ENCODE measurements around the gene ICA1L.

Gene ICA1L

DNA sequence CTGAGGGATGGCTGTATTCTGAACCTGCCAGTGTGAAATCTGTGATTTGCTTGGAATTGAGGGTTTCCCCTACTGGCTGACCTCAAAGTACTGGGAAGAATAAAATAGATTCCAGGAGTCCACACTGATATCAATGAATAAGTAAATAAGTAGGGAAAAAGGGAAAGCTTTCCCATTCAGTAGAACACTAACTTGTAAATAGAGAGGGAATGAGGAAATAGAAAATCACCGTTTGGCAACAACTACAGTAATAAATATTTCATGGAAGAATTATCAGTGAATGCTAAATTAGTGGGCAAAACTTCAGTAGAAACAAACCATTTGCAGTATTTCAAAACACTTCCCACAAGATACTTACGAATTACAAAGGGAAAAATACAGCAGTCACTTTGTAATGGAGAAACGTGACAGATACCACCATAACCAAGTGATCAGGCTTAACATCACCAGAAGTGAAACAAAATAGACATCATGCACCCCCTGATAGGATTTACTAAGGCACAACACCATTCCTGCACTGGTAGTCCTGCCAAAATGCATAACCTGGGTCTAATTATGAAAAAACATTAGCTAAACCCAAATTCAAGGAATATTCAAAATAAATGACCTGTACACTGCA, 88.5 kb downstream of the ICA1L start:
- peak; percentile 55 for DNase-seq (ENCODE audit: low read depth)

DNA sequence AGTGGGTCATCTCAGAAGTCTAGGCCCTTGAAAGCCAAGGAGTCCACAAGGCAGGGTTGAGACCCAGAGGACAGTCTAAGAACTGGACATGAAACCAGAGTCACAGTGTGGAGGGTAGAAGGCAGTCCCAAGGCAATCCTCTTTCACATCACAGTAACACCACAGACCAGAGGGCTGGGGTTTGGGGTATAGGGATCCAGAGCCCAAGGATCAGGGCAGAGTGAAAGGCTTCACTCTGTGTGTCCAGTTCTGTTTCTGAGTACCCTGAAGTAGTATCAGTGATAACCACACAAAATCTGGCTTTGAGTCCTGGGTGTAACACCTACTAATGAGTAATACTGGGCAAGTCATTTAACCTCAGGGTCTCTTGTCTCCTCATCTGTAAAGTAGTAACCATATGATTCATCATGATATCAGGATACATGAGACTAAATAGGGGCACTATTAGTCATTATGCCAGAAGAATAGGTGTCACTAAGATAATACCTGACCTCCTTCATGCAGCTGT, 91.0 kb downstream of the ICA1L start:
- DNase-seq (ENCODE audit: low read depth), result peak; percentile 56

DNA sequence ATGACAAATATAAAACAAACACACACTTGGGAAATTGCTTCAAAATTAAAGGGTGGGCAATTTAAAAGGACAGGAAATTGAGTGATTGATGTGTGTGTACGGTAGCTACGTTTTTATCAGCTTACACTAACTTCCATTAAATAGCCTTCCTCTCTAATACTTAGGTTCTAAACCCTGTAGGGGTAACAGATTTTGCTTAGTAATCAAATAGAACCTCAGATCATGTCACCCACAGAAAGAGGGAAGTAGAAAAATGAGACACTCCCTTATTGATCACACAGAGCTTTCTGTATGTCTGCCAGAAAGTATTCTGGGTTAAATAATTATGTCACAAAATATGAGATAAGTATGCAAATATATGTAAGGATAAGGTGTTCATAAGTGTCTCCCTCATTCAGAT, 93.3 kb downstream of the ICA1L start:
- DNase-seq (ENCODE audit: low read depth), result no peak

DNA sequence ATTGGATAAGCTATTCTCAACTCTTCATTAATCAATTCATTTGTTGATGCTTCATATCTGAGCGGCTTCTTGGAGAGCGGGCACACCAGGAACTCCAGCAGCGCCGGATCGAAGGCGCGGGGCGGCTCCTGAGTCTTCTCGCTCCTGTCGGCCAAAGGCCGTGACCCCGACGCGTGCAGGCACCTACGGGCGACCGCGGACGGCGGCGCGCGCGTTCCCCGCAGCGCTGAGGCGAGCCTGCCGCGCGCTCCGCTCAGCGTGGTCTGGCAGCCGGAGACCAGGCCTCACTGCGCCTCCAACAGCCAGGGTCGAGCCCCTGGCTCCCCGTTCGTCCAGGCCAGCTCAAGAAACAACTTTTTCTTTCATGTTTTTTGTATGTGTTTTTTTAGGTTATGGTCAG, 97.5 kb downstream of the ICA1L start:
- no peak for DNase-seq (ENCODE audit: low read depth)

DNA sequence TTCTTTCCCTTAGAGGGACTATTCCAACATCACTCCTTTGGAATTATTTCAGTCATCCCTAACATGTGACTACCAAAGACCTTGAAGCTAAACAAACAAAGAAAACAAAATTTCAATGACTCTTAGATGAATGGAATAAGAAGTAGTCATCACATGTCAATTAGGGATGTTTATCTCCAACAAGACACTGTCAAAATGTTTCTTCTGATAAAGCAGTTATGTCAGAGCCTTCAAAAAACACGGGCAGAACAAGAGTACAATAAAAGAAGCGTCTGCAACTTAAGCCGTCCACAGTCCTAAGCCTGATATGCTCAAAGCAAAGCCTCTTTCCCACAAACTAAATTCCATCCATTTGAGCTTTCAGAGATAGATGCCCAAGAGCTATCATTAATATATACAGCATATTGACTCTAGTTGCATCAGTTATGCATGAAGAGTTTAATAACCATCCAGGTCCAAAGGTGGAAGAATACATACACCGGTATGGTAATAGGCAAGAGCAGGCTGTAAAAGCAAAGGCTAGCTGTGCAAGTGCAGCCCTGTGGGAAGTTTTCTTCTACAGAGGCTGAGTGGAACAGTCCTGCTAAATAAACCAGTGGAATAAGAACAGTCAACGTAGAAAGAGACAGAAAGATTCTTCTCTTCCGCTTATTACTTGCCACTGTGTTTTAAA, 98.1 kb downstream of the ICA1L start:
- DNase-seq (ENCODE audit: low read depth), result no peak

DNA sequence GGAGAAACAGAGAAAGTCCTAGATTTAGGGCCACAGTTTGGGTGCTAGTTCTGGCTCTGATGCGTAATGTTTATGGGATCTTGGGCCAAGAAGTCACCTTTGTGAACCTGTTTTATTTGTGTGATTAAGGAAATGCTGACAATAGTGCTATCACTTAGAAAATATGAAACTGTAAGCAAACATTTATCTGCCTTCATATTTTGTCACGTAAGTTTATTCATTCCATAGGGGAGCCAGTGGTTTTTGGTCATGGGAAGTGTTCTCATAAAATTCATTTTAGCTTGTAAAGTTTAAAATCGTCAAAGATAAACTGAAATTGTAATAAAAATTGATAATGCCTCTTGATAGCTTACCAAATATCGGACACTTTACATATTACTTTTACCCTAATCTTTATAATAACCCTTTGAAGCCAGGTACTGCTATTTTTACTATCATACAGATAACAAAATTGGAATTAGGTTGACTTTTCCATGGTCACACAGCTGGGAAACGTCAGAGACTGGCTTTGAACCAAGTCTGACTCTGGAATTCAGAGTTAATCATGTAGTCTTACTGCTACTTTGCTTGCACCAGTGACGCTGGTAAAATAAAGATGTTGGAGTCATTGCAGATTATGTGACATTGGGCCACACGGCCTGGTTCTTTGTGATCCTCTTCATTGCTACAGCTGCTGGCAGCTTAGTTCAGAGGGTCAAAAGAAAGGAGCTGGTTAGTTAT, 99.7 kb downstream of the ICA1L start:
- peak; percentile 17 for DNase-seq (ENCODE audit: low read depth)

DNA sequence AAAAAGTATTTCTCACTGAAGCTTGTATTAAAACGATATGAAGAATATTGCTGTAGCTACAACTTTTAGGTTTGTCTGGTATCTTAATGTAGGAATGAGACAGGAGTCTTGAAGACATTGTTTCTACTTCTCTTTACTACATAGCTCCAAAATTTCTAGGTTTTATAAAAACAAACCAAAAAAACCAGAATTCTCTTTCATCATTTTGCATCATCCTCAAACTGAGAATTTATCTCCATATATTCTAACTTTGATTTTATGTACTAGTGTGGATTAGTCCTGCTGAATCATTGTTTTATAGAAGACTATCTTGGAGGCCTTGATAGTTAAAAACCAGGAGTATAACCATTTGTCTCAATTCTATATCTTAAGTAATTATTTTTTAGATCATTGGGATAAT, 100.2 kb downstream of the ICA1L start:
- no peak for DNase-seq (ENCODE audit: low read depth)

DNA sequence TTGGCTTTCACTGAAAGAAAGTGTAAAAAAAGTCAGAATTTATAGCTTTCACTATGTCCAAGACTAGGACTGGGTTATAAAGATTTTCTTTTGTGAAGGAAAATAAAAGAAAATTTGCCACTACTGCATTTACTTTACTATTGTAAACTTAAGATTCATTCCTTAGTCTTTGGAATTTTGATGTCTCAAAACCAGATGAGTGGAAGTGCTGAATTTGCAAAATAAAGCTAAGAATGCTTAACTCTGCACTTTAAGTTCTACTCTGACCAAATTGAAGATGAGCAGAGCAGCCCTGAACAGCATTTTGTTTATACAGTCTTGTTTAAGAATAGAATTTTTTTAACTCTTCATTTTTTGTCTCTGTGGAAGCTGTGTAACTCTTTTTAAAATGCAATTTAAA, 102.4 kb downstream of the ICA1L start:
- no peak for DNase-seq (ENCODE audit: low read depth)

DNA sequence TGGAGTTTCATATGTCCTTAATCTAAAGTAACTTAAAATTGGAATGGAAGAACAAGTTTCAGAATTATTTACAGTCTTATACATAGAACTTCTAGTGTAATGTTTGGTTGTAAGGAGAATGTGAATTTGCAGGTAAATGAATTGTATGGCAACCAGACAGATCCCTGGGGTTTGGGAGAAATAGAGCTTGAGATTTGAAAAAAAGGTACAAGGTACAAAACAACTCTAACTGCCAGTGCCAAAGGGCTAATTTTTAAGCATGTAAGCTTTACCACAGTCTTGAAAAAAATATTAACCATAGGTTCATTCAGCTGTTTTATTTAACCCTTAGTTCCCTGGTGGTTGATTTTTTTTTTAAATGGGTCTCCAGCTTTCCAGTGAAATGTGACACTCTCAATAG, 103.3 kb downstream of the ICA1L start:
- DNase-seq (ENCODE audit: low read depth), result no peak

DNA sequence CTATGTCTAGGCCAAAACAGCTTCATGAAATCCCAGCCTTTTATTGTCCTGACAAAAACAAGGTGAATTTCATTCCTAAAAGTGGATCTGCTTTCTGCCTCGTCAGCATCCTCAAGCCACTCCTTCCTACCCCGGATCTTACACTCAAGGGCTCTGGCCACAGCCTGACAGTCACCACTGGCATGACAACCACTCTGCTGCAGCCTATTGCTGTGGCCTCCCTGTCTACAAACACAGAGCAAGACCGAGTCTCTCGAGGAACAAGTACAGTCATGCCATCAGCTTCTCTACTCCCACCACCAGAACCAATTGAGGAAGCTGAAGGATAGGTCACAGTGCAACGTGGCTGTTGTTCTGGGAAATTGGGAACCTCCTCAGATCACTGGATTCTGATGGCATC, 106.1 kb downstream of the ICA1L start:
- no peak for DNase-seq (ENCODE audit: low read depth)

DNA sequence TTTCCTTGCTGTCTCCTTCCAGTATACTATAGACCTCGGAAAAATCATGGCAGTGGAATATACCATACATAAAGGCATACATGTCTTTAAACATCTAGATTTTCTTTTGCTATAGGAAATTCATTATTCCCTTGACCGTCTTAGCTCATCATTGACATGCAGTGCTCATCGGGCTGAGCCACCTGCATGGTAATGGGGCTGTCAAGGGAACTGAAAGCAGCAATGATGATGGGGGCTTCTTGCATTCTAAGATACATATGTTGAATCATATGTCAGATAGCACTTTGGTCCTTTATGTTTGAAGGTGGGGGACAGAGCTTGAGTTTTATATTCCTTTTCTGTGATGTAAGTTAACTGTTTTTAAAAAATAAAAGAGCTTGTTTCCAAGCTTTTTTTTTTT, 106.6 kb downstream of the ICA1L start:
- DNase-seq (ENCODE audit: low read depth), result no peak

DNA sequence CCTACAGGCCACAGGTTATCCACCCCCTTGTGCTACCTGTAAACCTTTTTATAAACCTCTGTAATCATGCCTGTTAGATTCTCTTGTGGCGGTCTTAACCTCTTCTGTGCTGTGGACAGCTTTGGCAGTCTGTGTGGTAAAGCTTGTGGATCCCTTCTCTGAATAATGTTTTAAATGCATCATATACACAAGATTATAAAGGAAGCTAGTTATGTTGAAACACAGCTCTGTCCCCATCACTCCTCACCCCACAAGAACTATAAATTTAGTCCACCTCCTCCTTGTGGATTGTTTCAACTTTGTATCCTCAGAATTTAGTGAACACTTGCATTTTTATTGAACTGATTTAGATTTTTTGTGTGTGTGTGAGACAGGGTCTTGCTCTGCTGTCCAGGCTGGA, 107.7 kb downstream of the ICA1L start:
- DNase-seq (ENCODE audit: low read depth), result no peak

DNA sequence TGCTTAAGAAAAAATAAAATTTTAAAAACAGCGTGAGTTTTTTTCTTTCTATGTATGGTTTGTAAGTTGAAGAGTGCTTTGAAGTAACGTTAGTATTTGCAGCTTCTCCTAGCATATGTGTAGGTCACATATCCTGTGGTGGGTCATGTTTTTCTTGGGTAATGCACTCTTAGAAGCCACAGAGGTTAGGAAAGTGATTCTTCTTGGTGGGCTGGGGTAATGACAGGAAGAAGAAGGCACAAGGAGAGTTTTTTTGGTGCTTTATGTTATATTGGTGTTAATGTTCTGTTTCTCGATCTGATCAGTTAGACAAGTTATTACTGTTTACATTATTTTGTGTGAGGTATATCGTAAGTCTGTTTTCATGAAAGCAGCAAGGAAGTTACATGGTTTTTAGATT, 109.0 kb downstream of the ICA1L start:
- DNase-seq (ENCODE audit: low read depth), result no peak

DNA sequence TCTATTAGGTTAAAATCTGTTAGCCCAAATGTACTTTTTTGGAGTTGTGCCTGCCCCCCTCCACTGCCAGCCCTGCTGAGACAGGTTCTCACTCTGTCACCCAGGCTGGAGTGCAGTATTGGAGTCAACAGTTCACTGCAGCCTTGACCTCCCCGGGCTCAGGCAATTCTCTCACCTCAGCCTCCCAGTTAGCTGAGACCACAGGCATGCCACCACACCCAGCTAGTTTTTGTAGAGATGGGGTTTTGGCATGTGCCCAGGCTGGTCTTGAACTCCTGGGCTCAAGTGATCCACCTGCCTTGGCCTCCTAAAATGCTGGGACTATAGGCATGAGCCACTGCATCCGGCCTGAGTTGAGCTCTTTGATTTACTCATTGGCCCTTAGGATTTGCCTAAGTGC, 110.7 kb downstream of the ICA1L start:
- DNase-seq (ENCODE audit: low read depth), result no peak

DNA sequence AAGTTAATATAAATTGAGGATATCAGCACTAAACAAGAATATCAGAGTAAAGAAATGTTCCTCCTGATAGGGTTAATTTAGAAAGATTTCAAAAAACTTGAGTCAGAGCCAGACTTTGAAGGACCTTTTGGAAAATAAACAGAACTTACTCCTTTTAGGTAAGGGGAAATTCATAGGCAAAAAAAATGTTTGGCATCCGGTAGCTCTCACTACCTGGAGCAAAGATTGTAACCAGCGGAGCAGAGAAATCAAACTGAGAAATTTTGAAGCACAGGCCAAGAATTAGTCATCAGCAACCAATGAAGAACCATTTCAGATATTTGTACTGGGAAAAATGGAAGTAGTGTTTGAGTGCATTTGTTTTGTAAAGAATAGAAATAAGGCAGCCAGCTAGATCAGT, 113.0 kb downstream of the ICA1L start:
- DNase-seq (ENCODE audit: low read depth), result no peak

DNA sequence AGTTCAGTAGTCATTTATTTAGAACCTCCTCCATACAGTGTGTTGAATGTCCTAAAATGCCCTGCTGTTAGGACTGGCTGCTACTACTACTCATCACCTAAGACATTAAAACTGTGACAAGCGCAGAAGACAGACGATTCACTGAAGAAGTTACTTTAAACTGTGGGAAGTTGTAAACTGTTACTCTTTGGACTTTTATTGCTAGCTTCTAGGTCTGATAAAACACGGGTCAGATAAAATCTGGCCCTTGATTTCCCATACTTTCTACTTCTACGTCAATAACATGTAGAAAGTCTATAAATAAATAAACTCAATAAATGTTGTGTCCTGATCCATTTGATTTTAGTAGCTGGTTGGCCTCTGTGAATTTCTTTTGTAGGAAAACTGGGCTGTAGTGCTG, 113.4 kb downstream of the ICA1L start:
- DNase-seq (ENCODE audit: low read depth), result no peak

DNA sequence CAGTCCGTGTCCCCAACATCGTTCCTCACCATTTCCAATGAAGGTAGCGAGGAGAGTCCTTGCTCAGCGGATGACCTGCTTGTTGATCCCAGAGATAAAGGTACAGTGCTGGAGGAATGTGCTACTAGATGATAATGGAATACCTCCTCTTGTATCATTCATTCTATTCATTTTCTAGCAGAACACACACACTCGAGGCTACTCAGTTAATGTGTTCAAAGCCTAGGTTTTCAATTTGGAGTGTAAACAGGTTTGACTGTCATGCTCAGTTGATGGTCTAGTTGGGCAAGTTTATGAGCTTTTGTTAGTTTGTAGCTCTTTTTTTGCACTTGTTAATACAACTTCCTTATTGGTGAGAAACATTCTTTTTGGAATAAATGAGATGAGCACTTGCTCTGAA, 114.2 kb downstream of the ICA1L start:
- no peak for DNase-seq (ENCODE audit: low read depth)

DNA sequence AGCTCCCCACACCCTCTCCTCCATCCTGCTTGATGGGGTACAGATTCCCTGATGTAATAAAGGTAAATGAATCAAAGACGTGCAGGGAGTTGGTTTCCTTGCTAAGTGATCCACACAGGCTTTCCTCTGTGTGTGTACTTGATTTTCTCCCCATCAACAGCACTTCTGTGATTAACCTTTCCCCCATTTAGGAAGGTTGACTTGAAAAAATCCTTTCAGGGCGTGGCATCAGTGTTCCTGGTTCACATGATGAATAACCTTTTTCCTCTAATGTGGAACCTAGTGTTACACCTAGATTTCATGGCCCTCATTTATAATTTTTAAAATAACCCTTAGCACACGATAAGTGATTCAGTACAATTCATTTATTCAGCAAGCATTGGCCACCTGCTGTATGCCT, 115.0 kb downstream of the ICA1L start:
- no peak for DNase-seq (ENCODE audit: low read depth)

DNA sequence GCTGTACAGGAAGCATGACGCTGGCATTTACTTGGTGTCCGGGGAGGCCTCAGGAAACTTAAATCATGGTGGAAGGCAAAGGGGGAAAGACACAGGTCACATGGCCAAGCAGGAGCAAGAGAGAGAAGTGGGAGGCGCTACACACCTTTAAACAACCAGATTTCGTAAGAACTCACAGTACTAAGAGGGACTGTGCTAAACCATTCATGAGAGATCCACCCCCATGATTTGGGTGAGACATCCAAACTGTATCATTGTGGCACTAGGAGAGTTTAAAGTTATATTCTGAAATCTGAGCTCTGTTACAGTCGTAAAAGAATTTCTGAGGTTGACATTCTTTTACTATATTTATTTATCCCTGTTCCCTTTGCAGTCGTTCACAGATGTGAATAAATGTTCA, 116.6 kb downstream of the ICA1L start:
- no peak for DNase-seq (ENCODE audit: low read depth)

DNA sequence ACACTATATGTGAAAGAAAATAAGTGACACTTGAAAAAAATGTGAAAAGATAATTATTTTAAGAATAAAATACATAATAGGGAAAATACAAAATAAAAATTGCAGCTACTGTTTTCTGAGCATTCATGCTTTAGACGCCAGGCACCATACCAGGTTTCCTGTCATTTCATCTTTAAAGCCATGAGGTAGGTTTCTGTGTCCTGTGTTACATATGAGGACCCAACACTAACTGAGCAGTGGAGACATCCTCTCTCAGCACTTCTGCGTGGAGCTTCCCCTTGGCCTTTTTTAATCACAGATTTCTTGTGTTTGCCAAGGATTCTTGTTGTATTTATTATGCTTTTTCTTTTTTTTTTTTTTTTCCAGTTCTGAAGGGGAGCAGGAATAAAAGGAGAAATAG, 119.5 kb downstream of the ICA1L start:
- DNase-seq (ENCODE audit: low read depth), result no peak

DNA sequence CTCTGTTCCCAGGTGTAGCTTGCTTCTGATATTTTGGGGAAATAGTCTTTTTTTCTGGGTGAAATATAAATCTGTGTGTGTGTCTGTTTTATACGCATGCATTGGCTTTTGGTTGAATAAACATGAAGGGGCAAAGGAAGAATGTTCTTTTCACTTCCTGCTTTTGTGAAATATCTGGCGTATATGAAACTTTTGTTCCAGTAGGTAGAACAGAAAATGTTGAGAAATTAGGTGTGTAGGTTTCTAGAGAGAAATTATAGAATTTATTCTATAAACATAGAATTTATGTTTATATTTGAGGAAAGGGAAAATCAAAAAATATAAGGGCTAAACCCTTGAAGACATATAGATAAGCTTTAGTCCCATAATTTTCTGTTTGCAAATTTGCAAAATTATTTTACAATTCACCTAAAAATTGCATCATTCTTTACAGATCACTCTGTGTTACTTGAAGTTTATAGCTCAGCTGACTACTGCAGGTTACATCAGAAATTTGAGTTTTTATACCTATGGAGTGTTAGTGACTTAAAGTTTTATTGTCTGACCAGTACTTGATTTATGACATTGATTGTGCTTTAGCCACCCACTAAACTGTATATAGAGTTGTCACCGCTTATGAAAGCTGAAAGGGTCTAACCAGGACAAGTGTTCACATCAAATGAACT, 120.7 kb downstream of the ICA1L start:
- DNase-seq (ENCODE audit: low read depth), result no peak

DNA sequence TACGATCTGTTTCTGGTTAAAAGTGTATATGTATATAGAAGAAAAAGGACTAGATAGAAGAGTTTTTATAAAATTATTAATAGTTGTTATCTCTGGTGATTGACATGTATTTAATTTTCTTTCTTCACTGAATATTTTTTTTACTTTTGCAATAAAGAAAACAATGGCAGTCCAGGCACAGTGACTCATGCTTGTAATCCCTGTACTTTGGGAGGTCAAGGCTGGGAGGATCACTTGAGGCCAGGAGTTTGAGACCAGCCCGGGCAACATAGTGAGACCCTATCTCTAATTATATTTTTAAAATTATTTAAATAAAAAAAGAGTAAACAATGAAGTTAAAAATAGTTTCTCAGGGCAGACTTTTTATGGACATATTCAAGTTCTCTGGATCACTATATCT, 122.1 kb downstream of the ICA1L start:
- peak; percentile 17 for DNase-seq (ENCODE audit: low read depth)

DNA sequence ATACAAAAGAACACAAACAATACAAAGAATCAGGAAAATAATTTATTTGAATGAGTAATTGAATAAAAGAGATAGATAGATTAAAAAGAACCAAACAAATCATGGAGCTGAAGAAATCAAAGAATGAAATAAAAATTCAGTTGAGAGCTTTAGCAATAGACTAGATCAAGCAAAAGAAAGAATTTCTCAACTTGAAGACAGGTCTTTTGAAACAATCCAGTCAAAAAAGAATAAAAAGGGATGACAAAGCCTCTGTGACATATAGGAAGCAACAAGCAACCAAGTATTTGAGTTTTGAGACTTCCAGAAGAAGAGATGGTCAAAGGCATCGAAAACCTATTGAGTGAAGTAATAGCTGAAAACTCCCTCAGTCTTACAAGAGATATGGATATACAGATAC, 128.0 kb downstream of the ICA1L start:
- DNase-seq (ENCODE audit: low read depth), result no peak
